GM21786 (cell line): ENCODE results near the gene ERN2.
"Not testable (repeated sequence)": the region's sequence is repeated elsewhere in the genome, so short reads cannot be mapped to it uniquely, and the experiment has no call there.

Experiments
- ATAC-seq: cut with Tn5 transposase; IDR thresholded peaks from one replicate; pipeline ENCODE4 v1.9.1; 2021; ENCODE audit not compliant: unreplicated experiment

ERN2 gene

DNA sequence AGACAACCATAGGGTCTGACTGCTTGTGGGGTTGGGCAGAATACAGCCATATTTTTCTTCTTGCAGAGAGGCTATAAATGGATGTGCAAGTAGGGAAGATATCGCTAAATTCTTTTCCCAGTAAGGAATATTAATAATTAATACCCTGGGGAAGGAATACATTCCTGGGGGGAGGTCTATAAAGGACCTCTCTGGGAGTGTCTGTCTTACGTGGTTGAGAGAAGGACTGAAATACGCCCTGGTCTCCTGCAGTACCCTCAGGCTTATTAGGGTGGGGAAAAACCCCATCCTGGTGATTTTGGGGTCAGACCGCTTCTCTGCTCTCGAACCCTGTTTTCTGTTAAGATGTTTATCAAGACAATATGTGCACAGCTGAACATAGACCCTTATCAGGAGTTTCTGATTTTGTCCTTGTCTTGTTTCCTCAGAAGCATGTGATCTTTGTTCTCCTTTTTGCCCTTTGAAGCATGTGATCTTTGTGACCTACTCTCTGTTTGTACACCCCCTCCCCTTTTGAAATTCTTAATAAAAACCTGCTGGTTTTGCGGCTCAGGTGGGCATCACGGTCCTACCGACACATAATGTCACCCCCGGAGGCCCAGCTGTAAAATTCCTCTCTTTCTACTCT lies 9.7 kb upstream of the ERN2 start:
- ATAC-seq = not testable (repeated sequence)

GRCh38 chr16:23716484-23716883 lies 3.5 kb upstream of the ERN2 start:
- ATAC-seq = no peak

- no peak for ATAC-seq
Observed at GRCh38 chr16:23711785-23712184, 1.2 kb downstream of the ERN2 start.

GRCh38 chr16:23710504-23710903 lies 2.5 kb downstream of the ERN2 start:
- ATAC-seq = no peak

DNA sequence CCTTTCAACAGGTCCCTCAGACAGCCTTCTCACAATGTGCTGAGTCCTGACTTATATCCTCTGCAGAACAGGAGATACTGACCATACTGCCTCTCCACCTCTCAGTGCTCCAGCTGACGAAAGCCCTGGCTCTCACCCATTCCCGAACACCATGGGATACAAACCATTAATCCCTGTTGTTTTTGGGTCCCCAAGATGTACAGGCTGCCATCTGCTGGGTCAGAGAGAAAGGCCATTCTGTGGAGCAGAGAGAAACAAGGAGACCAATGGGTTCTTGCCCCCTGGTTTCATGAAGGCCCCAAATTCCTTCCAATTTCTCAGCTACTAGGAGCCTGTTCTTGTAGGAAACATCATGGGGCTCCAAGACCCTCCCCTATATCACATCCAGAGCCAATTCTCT lies 3.0 kb downstream of the ERN2 start:
- no peak for ATAC-seq

- no peak for ATAC-seq
Observed at GRCh38 chr16:23709536-23709935, 3.5 kb downstream of the ERN2 start.

GRCh38 chr16:23706439-23706838 lies 6.6 kb downstream of the ERN2 start:
- no peak for ATAC-seq

DNA sequence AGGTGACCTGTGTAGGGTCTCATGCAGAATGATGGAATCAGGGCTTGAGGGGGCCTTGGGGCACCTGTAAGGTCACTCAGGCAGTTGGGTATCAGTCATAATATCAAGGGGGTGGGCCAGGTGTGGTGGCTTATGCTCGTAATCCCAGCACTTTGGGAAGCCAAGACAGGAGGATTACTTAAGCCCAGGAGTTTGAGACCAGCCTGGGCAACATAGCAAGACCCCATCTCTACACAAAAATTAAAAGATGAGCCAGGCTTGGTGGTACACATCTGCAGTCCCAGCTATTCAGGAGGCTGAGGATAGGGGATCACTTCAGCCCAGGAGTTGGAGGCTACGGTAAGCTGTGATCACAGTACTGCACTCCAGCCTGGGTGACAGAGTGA lies 7.5 kb downstream of the ERN2 start:
- no peak for ATAC-seq

DNA sequence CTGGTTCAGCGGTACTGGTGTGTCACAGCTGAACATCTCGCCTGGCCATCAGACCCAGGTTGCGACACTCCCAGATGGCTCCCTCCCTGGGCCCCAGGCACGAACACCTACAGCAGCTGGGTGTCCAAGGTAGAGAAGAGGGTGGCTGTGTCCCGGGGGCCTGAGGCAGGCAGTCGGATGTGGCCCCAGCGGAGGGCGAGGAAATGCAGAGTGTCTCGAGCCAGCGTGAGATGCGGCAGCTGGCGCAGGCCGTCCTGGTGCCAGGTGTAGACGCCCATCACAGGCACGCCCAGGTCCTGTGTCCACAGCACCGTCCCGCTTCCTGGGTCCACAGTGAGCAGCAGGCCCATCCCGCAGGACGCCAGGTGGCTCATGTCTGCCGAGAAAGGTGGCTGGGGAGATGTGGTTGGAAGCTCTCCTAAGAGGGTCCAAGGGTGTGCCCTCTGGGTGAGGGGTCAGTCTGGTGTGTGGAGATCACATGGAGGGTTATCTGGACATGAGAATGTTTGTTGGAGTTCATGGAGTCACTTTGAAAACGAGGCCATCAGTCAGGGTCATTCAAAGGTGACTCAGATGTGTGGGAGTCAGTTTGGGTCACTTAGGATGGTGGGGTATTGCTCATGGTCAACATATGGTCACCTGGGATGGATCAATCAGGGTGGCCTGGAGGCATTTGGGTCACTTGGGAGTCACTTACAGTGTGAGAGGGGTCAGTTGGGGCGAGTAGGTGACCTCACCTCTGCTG lies 8.1 kb downstream of the ERN2 start:
- ATAC-seq = no peak

GRCh38 chr16:23702951-23703350 lies 10.1 kb downstream of the ERN2 start:
- no peak for ATAC-seq

- no peak for ATAC-seq
Observed at GRCh38 chr16:23701045-23701444, 12.0 kb downstream of the ERN2 start.

GRCh38 chr16:23700509-23700908 lies 12.5 kb downstream of the ERN2 start:
- no peak for ATAC-seq

DNA sequence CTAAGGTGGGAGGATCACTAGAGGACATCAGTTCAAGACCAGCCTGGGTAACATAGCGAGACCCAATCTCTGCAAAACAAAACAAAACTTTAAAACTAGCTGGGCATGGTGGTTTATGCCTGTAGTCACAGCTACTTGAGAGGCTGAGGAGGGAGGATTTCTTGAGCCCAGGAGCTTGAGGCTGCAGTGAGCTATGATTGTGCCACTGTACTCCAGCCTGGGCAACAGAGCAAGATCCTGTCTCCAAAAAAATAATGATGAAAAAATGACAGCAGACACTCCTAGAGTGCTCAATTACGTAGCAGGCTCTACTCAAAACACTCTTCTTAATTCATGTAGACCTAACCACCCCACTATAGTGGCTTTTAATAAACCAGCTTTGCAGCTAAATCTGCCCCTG lies 12.9 kb downstream of the ERN2 start:
- ATAC-seq = no peak

DNA sequence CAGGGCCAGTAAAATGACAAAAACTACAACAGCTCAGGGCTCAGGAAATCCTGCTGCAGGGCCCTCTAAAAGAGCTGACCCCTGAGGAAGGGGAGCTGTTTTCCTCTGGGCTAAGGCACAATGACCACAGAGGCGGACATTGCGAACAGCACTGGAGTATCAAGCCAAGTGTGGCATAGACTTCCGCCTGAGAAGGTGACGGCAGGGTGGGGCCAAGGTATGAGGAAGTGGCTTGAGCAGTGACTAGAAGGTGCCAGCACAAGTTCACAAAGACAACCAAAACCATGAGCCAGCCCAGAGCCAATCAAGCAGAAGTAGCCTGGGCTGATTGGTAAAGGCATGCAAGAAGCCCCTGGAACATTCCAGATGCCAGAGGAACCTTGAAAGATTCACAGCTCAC lies 13.9 kb downstream of the ERN2 start:
- ATAC-seq = no peak

GRCh38 chr16:23695756-23696155 lies 17.3 kb downstream of the ERN2 start:
- no peak for ATAC-seq

DNA sequence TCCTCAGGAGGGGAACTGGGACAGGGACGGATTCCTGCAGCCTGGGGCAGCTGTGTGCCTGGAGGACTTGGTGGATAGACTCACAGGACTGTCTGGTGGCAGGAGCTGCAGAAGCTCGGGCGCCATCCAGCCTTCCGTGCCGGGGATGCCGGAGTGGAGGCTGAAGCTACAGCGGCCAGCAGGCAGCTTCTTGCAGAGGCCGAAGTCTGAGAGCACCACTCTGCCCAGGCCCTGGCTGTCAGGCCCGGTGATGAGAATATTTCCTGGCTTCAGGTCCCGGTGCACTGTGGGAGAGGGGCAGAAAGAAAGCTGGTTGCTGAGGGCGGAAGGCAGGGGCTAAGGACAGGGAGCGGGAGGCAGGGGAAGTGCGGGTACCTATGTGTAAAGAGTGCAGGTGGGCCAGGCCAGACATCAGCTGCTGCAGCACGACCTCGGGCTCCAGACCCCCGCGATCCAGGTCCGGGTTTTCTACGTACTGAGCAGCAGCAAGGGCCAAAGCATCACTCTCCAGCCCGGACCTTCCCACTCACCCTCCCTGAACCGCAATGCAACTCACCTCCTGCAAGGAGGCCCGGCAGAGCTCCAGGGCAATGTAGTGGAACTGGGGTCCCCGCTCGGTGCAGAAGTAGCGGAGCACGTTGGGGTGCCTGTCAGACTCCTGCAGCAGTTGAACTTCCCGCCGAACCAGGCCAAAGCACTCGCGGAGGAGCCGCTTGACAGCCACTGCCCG lies 18.2 kb downstream of the ERN2 start:
- no peak for ATAC-seq

DNA sequence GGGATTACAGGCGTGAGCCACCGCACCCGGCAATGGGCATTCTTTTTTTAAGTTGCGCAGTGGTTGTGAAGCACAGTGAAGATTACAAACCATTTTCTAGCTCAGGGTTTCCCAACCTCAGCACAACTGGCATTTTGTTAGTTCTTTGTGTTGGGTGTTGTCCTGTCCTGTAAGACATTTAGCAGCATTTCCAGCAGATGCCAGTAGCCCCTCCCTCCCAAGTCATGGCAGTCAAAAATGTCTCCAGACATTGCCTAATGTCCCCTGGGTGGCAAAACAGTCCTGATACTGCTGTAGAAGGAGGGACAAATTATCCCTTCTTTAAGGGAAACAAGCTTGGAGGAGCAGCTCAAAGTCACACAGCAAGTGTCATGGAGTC lies 18.8 kb downstream of the ERN2 start:
- no peak for ATAC-seq

DNA sequence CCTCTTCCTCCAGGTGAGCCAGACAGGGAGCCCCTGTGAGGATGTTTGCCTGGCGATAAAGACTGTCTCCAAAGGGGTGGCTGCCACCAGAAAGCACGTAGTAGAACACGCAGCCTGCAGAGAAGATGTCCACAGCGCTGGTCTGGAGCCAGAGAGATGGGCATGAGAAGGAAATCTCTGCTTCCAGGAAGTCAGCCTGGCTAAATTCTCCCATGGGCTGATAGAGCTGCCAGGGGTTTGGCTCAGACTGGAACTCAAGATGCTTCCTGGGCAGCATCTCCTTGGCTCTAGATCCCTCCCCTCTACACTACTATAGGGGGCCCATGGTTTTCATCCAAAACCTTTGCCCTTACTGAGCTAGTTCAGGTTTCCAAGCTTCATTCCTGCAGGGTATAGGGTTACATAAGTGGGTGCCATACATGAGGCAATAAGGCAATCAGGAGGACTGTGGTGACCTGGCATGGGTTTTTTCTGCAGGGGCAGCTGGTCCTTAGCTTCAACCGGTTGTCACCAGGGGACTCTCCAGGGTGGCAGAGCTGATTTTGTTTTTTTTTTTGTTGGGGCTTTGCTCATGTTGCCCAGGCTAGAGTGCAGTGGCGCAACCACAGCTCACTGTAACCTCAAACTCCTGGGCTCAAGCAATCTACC lies 20.7 kb downstream of the ERN2 start:
- ATAC-seq = no peak

GRCh38 chr16:23691483-23692189 lies 21.4 kb downstream of the ERN2 start:
- ATAC-seq = no peak

DNA sequence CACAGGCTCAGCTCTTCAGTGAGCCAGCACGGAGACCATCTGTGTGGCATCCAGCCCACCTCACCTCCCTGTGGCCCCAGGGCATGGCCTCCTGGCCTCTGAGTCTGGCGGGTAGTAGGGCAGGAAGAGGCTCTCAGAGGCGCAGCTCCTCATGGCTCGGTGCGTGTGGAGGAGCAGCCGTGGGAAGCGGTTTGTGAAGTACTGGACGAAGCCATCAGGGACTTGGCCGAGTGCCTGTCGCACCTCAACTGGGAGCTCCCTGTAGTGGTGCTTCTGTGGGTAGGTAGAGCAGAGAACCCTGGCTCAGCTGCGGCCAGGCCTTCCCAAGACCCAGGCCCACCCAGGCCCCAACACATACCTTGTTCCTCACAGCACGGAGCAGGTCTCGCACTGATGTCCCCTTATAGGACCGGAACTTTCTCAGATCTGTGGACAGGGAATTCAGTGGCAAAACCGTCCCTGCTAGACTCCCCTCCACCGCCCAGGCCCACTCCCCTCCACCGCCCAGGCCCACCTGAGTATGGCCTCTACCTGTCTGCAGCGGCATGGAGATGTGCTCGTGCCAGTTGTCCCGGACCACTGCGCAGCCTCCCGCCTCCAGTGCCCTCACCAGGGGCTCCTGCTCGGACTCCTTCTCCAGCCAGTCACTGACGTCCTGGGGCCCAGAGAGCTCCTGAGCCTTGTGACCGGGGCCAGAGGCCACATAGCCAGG lies 22.1 kb downstream of the ERN2 start:
- ATAC-seq = no peak
